GM23248 (cell line): Measurements from ENCODE around the gene PRRC1. TPM values are rescaled to one million over a fixed set of nuclear protein-coding genes. Genes with fewer than 3 reads are reported as not detected.

ENCODE experiments used
- DNase-seq: peaks from one replicate; pipeline ENCODE4 v3.0.0-alpha.2; 2015
- H2AFZ ChIP-seq: fragments of 200-600 bp; sonication (generic); 2 replicates; pipeline ENCODE4 v1.6.1; 2016; ENCODE audit warnings: antibody characterized with exemption
- H3F3A ChIP-seq: fragments of 200-600 bp; sonication (generic); 2 replicates; pipeline ENCODE4 v1.6.1; 2016; ENCODE audit warnings: mild to moderate bottlenecking, antibody characterized with exemption, mixed run types; ENCODE audit not compliant: insufficient read depth
- H3K27ac ChIP-seq: fragments of 200-600 bp; sonication (generic); 2 replicates; pipeline ENCODE4 v1.5.1; 2016; ENCODE audit warnings: mild to moderate bottlenecking
- H3K27me3 ChIP-seq: fragments of 200-600 bp; sonication (generic); replicated peaks from 2 replicates; pipeline ENCODE4 v1.6.1; 2016; ENCODE audit warnings: mild to moderate bottlenecking; ENCODE audit not compliant: insufficient read depth
- H3K36me3 ChIP-seq: fragments of 200-600 bp; sonication (generic); 2 replicates; pipeline ENCODE4 v1.6.1; 2016; ENCODE audit warnings: low read depth, mild to moderate bottlenecking
- H3K4me1 ChIP-seq: fragments of 200-600 bp; sonication (generic); 2 replicates; pipeline ENCODE4 v1.6.1; 2016; ENCODE audit warnings: mild to moderate bottlenecking; ENCODE audit not compliant: insufficient read depth
- H3K4me2 ChIP-seq: fragments of 200-600 bp; sonication (generic); one replicate; pipeline ENCODE4 v1.6.1; 2016; ENCODE audit warnings: mild to moderate bottlenecking; ENCODE audit not compliant: unreplicated experiment
- H3K4me3 ChIP-seq: fragments of 200-600 bp; sonication (generic); 2 replicates; pipeline ENCODE4 v1.5.1; 2016; ENCODE audit warnings: mild to moderate bottlenecking
- H3K79me2 ChIP-seq: fragments of 200-600 bp; sonication (generic); 2 replicates; pipeline ENCODE4 v1.6.1; 2016; ENCODE audit warnings: mild to moderate bottlenecking; ENCODE audit not compliant: insufficient read depth
- H3K9ac ChIP-seq: fragments of 200-600 bp; sonication (generic); 2 replicates; pipeline ENCODE4 v1.6.1; 2016; ENCODE audit warnings: mild to moderate bottlenecking
- H3K9me2 ChIP-seq: fragments of 200-600 bp; sonication (generic); 2 replicates; pipeline ENCODE4 v1.6.1; 2016; ENCODE audit warnings: mixed run types, mild to moderate bottlenecking, moderate library complexity; ENCODE audit not compliant: insufficient read depth
- H3K9me3 ChIP-seq: fragments of 200-600 bp; sonication (generic); one replicate; pipeline ENCODE4 v1.6.1; 2017; ENCODE audit warnings: low read depth
- H4K20me1 ChIP-seq: fragments of 200-600 bp; sonication (generic); 2 replicates; pipeline ENCODE4 v1.6.0; 2016; ENCODE audit not compliant: insufficient read depth
- EZH2 ChIP-seq: fragments of 200-600 bp; sonication (generic); IDR thresholded peaks from 2 replicates; pipeline ENCODE4 v1.6.1; 2018; ENCODE audit warnings: antibody characterized with exemption, mild to moderate bottlenecking; ENCODE audit not compliant: insufficient read depth, poor library complexity, severe bottlenecking
- EZH2phosphoT487 ChIP-seq: fragments of 200-600 bp; sonication (generic); IDR thresholded peaks from 2 replicates; pipeline ENCODE4 v1.6.1; 2018; ENCODE audit warnings: antibody characterized with exemption, moderate library complexity, mild to moderate bottlenecking, low read depth; ENCODE audit not compliant: insufficient read depth
- WGBS, 2 experiments: methylation state at CpG; one replicate each; pipeline ENCODE4 v1.1.6; 2015 to 2017; ENCODE audit warnings: low lambda C conversion rate in 2 of 2, low coverage in 1 of 2; ENCODE audit errors: missing lambda C conversion rate in 2 of 2; 5-methylcytosine and 5-hydroxymethylcytosine counted together
- in situ Hi-C: fragments of 300-500 bp; cut with MboI; formaldehyde crosslinking; loops from 2 replicates; pipeline ENCODE4 v1.15.0; 2020
- polyA plus RNA-seq: library from polyadenylated mRNA; unstranded; fragments of >200 nt; fragmentation: Nextera tagmentation; extraction: Ambion mirVana; gene quantifications from 2 replicates; pipeline ENCODE4 v1.2.1, GENCODE V29; 2016
- total RNA-seq: library from RNA; depleted of rRNA; stranded (reverse); fragments of >200 nt; shearing (Covaris generic); gene quantifications from 2 replicates; pipeline ENCODE4 v1.2.3, GENCODE V29; 2014

The PRRC1 gene
- total and polyA plus RNA-seq, 2 experiments from 2014 or later = 61.2 to 66.1 TPM

DNA sequence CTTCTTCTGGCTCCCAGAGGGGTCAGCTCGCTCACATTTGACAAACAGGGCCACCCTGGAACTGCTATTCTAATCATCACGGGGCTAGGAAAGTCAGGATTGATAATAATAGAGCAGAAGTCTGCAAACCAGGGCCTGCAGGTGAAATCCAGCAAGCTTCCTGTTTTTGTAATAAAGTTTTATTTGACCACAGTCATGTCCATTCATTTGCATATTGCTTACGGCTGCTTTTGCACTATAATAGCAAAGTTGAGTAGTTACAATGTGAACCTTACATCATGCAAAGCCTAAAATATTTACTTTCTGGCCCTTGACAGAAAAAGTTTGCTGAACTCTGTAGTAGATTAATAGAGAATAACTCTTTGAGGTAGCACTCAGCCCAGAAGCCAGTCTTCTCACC, 68.2 kb downstream of the PRRC1 start:
- Histone ChIP-seq H3F3A (no peaks in the 10 kb centered on the region), H3K9me3 (no peaks in the 10 kb centered on the region), H2AFZ (no peak overlapping the region), H3K27ac (no peak overlapping the region), H3K4me1 (no peaks in the 10 kb centered on the region), H3K4me2 (no peak overlapping the region), H3K79me2 (no peaks in the 10 kb centered on the region), H3K9me2 (no peaks in the 10 kb centered on the region), H3K4me3 (no peak overlapping the region), H3K9ac (no peak overlapping the region), H4K20me1 (no peaks in the 10 kb centered on the region), H3K27me3 (peaks cover 54% of the 10 kb centered on the region), H3K36me3 (no peaks in the 10 kb centered on the region)
- no peak for TF ChIP-seq EZH2phosphoT487
- no peak for TF ChIP-seq EZH2
- WGBS, 2 experiments = 17 to 23% methylated on average over 3 of the region's 3 CpGs
- in situ Hi-C loops = no loop called here
- no peak for DNase-seq

DNA sequence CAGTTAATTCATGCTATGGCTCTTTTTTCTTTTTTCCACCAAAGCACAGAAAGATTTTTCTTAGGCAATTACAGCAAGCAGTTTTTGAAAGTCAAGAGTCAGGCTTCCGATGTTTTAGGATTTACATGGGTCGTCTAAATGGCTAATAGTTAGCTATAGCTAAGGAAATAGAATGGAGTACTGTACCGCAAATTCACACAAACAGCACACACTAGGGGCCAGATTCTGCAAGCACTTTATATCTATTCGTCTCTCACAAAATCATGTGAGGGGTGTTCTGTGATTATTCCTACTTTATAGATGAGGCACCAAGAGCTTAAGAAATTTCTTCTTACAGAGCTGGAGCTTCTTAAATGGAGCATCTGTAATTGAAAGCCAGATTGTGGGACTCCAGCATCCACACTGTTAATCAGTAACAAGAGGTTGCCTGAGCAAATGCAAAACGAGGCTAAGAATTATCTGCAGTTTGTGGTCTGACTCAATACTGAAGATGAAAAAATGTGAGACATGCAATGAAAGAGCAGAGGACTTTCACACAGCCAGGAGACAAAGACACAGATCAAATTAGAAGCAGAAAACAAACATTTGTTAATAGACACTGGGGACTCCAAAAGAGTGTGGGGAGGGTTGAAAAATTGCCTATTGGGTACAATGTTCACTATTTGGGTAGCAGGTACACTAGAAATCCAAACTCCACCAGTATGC, 68.8 kb downstream of the PRRC1 start:
- peaks cover 51% of the 10 kb centered on the region for H3K27me3 ChIP-seq

DNA sequence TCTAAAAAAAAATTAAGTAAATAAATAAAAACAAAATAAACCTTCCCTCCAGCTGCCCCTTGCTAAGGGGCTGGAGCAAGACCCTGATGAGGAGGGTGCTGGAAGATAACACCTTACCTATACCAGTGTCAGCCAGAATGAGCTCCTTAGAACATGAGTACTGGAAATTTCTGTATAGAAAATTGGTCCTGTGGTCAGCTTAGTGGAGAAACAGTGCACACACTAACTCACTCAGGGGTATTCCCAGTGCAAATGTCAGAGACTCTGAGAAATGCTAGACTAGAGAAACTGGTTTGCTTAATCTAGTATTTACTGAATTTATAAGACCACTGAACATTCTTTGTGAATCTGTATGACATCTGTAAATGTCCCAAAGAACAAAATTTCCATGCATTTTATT, 69.4 kb downstream of the PRRC1 start:
- Histone ChIP-seq H4K20me1 (no peaks in the 10 kb centered on the region), H3K27me3 (peaks cover 45% of the 10 kb centered on the region), H3K9me3 (no peaks in the 10 kb centered on the region), H3K4me3 (no peak overlapping the region), H3K9me2 (no peaks in the 10 kb centered on the region), H3K27ac (no peak overlapping the region), H3K79me2 (no peaks in the 10 kb centered on the region), H3K9ac (no peak overlapping the region), H3K4me1 (no peaks in the 10 kb centered on the region), H3K36me3 (no peaks in the 10 kb centered on the region), H3K4me2 (no peak overlapping the region), H3F3A (no peaks in the 10 kb centered on the region), H2AFZ (no peak overlapping the region)
- in situ Hi-C loops = no loop called here
- no peak for TF ChIP-seq EZH2phosphoT487
- no peak for TF ChIP-seq EZH2
- no peak for DNase-seq

More for the DNA sequence above, 68.8 kb downstream of the PRRC1 start:
- DNase-seq = no peak
- Histone ChIP-seq H4K20me1 (no peaks in the 10 kb centered on the region), H3K4me2 (no peak overlapping the region), H3K27ac (no peak overlapping the region), H3F3A (no peaks in the 10 kb centered on the region), H3K9ac (no peak overlapping the region), H3K9me2 (no peaks in the 10 kb centered on the region), H3K4me3 (no peak overlapping the region), H2AFZ (no peak overlapping the region), H3K36me3 (no peaks in the 10 kb centered on the region), H3K79me2 (no peaks in the 10 kb centered on the region), H3K4me1 (no peaks in the 10 kb centered on the region), H3K9me3 (no peaks in the 10 kb centered on the region)
- no peak for TF ChIP-seq EZH2
- TF ChIP-seq EZH2phosphoT487 = no peak
- in situ Hi-C loops = no loop called here
- WGBS, 2 experiments = 35 to 39% methylated on average over 5 of the region's 5 CpGs

DNA sequence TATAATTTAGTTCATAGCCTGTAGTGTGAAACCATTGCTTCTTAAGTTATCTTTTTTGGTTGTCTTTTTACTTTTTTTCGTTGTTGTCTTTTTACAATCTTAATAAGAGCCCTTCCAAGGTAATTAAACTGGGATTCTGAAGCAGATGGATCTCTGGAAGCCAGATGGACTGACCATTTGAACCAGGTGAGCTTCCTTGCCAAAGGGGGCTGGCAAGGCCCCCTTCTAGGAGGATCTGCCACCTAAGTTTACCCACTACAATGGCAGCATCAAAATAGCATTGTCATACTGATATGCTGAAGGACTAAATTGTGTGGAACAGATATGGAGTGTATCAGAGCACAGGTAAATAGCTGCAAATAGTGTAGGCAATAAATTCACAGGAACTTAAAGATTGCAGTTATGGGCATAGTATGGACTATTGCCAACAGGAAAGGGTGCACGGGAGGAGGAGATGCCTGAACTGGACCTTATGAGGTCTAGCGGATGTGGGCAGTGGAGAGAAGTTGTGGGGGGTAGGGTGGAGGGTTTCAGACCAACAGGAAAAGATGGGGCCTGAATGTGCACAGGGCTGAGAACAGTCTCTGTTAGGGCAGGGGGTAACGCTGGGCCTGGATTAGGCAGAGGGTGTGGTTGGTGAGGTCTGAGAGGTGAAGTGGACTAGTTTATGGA, 69.9 kb downstream of the PRRC1 start:
- in situ Hi-C loops = no loop called here
- Histone ChIP-seq H4K20me1 (no peaks in the 10 kb centered on the region), H3K9me2 (no peaks in the 10 kb centered on the region), H3K27me3 (peaks cover 40% of the 10 kb centered on the region), H3K4me2 (no peak overlapping the region), H3F3A (no peaks in the 10 kb centered on the region), H3K4me3 (no peak overlapping the region), H3K9ac (no peak overlapping the region), H2AFZ (no peak overlapping the region), H3K27ac (no peak overlapping the region), H3K36me3 (no peaks in the 10 kb centered on the region), H3K79me2 (no peaks in the 10 kb centered on the region), H3K9me3 (no peaks in the 10 kb centered on the region), H3K4me1 (no peaks in the 10 kb centered on the region)
- no peak for DNase-seq
- 38 to 39% methylated on average over 4 of the region's 4 CpGs for WGBS, 2 experiments
- TF ChIP-seq EZH2 (no peak), EZH2phosphoT487 (no peak)
